Stimulated activated CD4-positive, alpha-beta T cell treated with anti-CD3 and anti-CD28 coated beads, Interleukin-1b, Interleukin-23, amount 100 ng/mL, for 1 hour (primary cell): ENCODE data around the gene CDK14.
"Not testable (repeated sequence)": the region's sequence is repeated elsewhere in the genome, so short reads cannot be mapped to it uniquely, and the experiment has no call there.

Experiments used
- DNase-seq, 2 donors: peaks; one replicate each; pipeline ENCODE4 v3.0.0-alpha.2; 2020; ENCODE audit warnings: low read depth in 2 of 2

CDK14 gene

GRCh38 chr7:90752051-90752450 is 155.9 kb downstream of the CDK14 start:
- DNase-seq, result no peak

DNA sequence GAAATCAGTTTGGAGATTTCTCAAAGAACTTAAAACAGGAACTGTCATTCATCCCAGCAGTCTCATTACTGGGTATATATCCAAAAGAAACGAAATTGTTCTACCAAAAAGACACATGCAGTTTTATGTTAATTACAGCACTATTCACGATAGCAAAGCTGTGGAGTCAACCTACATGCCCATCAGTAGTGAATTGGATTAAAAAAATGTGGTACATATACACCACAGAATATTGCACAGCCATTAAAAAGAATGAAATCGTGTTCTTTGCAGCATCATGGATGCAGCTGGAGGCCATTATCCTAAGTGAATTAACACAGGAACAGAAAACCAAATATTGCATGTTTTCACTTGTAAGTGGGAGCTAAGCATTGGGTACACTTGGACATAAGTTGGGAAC is 158.9 kb downstream of the CDK14 start:
- no peak for DNase-seq

GRCh38 chr7:90756366-90756765 is 160.2 kb downstream of the CDK14 start:
- DNase-seq, result no peak

DNA sequence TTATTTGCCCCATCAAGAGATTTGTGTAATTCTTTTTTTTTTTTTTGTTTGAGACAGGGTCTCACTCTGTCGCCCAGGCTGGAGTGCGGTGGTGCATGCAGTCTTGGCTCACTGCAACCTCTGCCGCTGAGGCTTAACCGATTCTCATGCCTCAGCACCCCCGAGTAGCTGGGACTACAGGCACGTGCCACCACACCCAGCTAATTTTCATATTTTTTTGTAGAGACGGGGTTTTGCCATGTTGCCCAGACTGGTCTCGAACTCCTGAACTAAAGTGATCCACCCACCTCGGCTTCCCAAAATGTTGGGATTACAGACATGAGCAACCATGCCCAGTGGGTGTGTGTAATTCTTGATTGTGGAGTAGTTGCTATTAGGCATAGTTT is 161.4 kb downstream of the CDK14 start:
- DNase-seq, result not testable (repeated sequence)

DNA sequence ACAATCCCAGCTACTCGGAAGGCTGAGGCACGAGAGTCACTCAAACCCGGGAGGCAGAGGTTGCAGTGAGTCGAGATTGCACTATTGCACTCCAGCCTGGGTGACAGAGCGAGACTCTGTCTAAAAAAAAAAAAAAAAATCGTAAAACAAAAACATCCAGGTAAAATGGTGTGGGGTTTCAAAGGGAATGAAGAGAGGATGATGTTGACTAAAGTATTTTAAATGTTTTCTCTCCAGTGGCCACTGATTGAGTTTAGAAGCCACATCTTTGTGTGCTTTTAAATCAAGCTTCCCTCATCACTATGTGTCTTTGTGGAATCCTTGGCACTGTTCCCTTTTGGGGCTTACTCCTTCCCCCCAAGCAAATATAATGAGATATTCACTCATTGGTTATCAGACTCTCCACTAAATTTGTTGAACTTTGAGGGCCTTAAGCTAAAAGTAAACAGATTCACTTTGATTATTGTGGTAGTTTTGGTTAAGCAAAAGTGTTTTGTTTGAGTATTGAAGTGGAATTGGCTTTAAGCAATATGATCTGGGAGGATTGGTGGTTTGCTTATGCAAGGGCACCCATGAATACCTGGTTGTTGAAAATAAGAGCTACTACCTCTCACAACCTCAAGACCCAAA is 162.9 kb downstream of the CDK14 start:
- no peak for DNase-seq

- DNase-seq, result no peak
Observed at GRCh38 chr7:90759710-90760109, 163.6 kb downstream of the CDK14 start.

- DNase-seq, result no peak
Observed at GRCh38 chr7:90760892-90761291, 164.8 kb downstream of the CDK14 start.

- DNase-seq, result no peak
Observed at GRCh38 chr7:90761584-90761983, 165.5 kb downstream of the CDK14 start.

DNA sequence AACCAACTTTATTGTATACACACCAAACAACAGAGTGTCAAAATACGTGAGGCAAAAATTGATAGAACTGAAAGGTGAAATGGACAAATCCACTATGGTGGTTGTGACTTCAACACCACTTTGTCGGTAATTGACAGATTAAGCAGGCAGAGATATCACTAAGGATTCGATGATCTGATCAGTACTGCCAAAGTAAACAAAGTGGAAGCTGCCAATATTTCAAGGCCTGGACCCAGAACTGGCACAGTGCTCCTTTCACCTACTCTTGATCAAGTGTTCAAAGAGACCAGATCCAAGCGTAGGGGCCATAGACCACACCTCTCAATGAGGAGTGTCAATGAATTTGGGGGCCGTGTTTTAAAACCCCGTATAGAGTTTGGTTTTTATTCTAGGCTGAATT is 167.0 kb downstream of the CDK14 start:
- no peak for DNase-seq

DNA sequence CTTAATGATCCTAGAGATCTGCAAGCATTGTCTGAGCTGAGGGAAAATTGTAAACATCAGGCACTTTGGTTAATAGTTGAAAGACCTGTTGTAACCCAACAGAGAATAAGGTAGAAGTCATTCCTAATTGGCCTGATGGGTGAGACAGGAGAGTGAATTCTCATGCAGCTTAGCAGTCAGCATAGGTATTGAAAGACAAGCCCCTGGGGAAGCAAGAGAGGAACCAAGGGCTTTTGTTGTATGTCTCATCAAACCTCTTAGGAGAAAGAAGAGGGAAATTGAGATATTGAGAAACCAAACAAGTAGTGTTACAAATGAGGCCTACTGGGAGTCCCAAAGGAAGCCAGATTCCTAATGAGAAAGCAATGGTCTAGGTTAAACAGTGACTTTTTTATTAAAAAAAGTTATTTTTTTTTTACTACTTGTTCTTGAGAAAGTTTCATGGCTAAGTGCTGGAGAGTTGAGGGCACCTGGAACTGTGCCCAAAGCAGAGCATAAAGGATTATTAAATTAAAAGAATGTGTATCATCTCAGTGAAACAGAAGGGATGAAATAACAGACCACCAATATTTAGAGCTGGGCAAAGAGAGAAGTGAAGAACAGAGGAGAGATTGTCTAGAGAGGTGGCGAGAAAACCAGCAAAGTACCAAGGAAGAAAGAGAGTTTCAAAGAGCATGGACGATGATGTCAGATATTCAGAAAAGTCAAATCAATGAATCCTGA is 168.9 kb downstream of the CDK14 start:
- no peak for DNase-seq

DNA sequence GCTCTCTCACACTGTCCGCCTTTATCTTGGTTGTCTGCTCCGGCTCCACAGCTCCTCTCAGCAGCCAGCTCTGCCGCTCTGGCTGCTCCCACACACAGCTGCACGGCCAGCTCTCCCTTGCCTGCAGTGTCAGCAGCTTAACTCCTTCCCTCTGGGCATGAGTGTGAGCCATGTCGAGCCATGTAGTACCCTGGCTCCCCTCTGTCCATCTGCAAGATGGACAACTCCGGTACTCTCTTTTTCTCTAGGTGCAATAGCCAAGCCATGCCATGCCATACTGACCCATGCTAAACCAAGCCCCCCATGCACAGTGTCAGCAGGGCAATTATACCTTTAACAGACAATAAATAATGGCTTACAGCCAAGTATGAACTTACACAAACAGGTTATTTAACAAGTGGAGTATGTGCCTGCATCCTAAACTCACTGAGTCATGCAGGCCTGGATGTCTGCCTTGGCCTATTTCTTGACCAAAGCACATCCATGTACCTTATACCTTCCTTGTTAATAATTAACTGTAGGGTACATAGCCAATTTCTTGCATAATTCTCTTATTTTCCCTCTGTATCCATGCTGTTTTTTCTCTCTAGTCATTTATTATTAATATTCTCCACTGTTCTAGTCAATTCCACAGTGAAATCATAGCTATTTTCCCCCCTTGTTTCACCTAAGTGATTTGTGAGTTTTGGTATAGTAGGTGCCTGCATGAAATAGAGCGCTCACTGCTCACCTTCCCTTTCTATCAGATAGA is 170.9 kb downstream of the CDK14 start:
- DNase-seq, result no peak

DNA sequence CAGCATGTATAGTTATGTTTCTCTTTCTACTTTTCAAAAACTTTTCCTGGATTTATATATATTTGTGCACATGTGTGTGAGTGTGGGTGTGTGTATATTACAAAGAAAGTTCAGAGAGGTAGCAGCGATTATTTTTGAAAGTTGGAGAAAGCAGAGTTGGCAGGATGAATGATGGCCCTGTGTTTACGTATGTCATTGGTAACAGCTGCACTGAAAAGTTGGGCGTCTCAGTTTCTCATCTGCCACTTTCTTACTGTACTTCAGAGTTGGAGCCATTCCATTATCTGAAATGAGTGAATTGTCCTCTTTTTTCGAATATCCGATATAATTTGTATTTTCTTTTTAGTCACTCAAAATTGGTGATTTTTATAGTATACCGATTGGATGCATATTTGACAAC is 172.2 kb downstream of the CDK14 start:
- no peak for DNase-seq

DNA sequence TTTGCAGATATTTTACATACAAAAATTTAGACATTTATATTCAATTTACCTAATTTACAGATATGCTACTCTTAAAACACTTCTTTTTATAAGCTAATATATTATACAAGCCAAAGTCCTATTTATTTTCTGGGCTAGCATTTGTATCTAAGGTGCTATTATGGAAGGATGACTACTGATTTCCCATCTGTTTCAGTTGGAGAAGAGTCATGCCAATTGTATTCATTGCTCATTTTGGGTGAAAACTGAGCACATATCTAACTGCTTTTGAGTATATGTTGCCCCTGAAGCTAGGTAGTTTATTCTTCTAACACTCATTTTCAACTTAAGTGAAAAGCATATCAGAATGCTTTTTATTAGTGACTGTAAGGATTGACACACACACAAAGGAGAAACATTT is 172.9 kb downstream of the CDK14 start:
- DNase-seq, result no peak

- DNase-seq, result not testable (repeated sequence)
Observed at GRCh38 chr7:90769566-90769965, 173.4 kb downstream of the CDK14 start.

DNA sequence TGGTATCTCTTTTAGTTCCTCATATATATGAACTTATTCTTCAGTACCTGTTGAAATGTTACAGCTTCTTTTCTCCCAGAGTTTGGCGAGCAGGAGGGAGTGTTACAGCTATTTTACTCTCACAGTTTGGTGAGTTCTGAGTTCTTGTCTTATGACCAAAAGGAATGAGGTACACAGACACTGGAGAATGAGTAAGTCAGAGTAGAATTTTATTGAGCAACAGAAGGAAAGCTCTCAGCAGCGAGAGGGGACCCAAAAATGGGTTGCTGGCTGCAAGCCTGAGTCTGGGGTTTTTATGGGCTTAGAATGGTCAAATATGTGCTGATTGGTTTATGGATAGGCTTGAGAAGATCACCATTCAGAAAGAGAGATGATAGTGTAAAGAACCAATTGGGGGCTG is 175.2 kb downstream of the CDK14 start:
- DNase-seq, result no peak

DNA sequence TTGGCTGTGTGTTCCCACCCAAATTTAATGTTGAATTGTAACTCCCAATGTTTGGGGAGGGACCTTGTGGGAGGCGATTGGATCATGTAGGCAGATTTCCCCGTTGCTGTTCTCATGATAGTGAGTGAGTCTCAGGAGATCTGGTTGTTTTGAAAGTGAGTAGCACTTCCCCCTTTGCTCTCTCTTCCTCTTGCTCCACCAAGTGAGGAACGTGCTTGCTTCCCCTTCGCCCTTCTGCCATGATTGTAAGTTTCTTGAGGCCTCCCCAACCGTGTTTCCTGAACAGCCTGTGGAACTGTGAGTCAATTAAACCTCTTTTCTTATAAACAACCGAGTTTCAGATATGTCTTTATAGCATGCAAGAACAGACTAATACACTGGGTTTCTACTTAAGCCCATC is 176.3 kb downstream of the CDK14 start:
- DNase-seq, result no peak

- DNase-seq, result no peak
Observed at GRCh38 chr7:90773269-90773668, 177.1 kb downstream of the CDK14 start.

- DNase-seq, result no peak
Observed at GRCh38 chr7:90774706-90775105, 178.6 kb downstream of the CDK14 start.

GRCh38 chr7:90775383-90775965 is 179.4 kb downstream of the CDK14 start:
- no peak for DNase-seq

DNA sequence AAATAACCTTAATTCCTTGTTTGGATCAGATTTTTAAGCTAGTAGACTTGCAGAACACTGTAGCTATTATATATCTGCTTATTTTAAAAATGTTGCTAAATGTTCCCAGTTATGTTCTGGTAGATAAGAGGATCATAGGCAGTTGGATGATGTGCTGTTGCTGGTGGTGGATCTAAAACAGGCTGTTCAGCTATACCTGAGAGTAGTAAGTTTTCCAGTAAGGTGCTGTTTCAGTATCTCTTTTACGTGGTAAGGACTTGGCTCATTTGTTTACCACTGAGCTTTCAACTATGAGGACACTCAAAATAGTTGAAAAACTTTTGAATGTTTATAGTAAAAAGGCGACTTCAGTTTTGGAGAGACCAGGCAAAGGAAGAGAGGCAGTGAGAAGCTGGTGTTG is 180.9 kb downstream of the CDK14 start:
- DNase-seq, result no peak

DNA sequence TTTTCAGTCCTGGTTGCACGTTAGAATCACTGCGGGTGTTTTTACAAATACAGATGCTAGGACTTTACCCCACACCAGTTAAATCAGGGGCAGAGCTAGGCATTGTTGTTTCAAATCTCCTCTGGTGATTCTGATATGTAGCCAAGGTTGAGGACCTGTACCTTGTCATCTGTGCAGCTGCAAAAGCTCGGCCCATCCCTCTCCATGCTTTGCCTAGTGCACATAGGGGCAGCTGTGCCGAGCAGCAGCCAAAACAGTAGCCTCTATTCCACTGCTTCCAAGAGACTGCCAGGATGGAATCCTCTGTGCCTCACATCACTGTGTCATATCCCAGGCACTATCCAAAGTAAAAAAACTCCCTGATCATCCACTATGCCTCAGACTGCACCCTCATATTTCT is 181.3 kb downstream of the CDK14 start:
- no peak for DNase-seq

- no peak for DNase-seq
Observed at GRCh38 chr7:90777886-90778285, 181.8 kb downstream of the CDK14 start.

DNA sequence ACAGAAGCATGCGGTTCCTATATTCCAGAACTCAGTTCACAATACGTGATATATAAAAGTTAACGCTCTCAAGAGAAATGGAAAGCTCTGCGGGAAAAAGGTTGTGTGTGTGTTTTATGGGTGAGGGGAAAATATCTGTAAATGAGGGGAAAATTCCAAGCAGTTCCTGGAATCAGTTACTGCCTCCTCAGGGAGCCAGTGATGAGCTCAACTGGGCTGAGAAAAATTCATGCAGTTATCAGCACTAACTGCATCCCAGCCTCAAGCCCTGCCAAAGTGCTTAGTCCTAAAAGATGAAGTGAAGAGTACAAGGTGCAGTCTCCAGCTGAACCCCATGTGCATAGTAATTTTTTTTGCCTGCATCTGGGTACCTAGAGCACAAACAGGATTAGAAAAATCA is 191.9 kb downstream of the CDK14 start:
- DNase-seq, result no peak
